Hepatocyte (in vitro differentiated cells): Measurements from ENCODE around the gene TBCK.

Source experiments
- EZH2phosphoT487 ChIP-seq: fragments of 200-600 bp; sonication (generic); IDR thresholded peaks from one replicate; pipeline ENCODE4 v1.6.1; 2018; ENCODE audit warnings: antibody characterized with exemption, mild to moderate bottlenecking, low read depth, moderate library complexity; ENCODE audit not compliant: unreplicated experiment, severe bottlenecking
- TF ChIP-seq, protein P1 (sequence below): fragments of 200-600 bp; sonication (generic); IDR thresholded peaks from 2 replicates; pipeline ENCODE4 v1.5.1; 2016; ENCODE audit warnings: antibody characterized with exemption, mild to moderate bottlenecking; ENCODE audit not compliant: poor library complexity

DNA sequence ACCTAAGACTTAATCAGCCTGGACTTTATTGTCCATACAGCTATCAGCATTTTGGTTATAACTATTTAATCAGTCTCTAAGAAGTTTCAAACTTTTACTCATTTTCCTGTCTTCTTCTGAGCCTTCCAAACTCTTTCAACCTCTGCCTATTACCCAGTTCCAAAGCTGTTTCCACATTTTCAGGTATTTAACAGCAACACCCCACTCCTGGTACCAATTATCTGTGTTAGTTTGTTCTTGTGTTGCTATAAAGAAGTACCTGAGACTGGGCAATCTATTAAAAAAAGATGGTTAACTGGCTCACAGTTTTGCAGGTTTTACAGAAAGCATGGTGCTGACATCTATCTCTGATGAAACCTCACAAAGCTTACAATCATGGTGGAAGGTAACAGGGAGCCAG lies 225.2 kb downstream of the TBCK start:
- TF ChIP-seq, protein P1, sequence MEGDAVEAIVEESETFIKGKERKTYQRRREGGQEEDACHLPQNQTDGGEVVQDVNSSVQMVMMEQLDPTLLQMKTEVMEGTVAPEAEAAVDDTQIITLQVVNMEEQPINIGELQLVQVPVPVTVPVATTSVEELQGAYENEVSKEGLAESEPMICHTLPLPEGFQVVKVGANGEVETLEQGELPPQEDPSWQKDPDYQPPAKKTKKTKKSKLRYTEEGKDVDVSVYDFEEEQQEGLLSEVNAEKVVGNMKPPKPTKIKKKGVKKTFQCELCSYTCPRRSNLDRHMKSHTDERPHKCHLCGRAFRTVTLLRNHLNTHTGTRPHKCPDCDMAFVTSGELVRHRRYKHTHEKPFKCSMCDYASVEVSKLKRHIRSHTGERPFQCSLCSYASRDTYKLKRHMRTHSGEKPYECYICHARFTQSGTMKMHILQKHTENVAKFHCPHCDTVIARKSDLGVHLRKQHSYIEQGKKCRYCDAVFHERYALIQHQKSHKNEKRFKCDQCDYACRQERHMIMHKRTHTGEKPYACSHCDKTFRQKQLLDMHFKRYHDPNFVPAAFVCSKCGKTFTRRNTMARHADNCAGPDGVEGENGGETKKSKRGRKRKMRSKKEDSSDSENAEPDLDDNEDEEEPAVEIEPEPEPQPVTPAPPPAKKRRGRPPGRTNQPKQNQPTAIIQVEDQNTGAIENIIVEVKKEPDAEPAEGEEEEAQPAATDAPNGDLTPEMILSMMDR: no peak
- no peak for TF ChIP-seq EZH2phosphoT487
